Suppressor macrophage (primary cell): ENCODE measurements around the gene LDLRAP1.
A peak's percentile ranks its signal among the peaks of the same experiment; 100 is the strongest.
"Not testable (repeated sequence)": the region's sequence is repeated elsewhere in the genome, so short reads cannot be mapped to it uniquely, and the experiment has no call there.

ENCODE experiments used
- DNase-seq, 4 experiments: peaks; one replicate each; pipeline ENCODE4 v3.0.0-alpha.2; 2020 to 2022

The LDLRAP1 gene

GRCh38 chr1:25577134-25577920, 33.9 kb downstream of the LDLRAP1 start:
- DNase-seq, result no peak

GRCh38 chr1:25579292-25580252, 36.2 kb downstream of the LDLRAP1 start:
- DNase-seq, result no peak

GRCh38 chr1:25580927-25581326, 37.5 kb downstream of the LDLRAP1 start:
- DNase-seq, result peak; percentile 57 to 77 (median 70)

- DNase-seq, result no peak
These were observed 38.4 kb downstream of the LDLRAP1 start for GRCh38 chr1:25581764-25582163.

GRCh38 chr1:25583519-25584370, 40.3 kb downstream of the LDLRAP1 start:
- DNase-seq, result no peak

GRCh38 chr1:25586181-25586588, 42.8 kb downstream of the LDLRAP1 start:
- no peak for DNase-seq

- no peak for DNase-seq
These were observed 43.9 kb downstream of the LDLRAP1 start for GRCh38 chr1:25587290-25587689.

- DNase-seq, result not testable (repeated sequence)
These were observed 44.8 kb downstream of the LDLRAP1 start for GRCh38 chr1:25588224-25588623.

- DNase-seq, result not testable (repeated sequence)
These were observed 45.4 kb downstream of the LDLRAP1 start for GRCh38 chr1:25588786-25589185.

GRCh38 chr1:25590096-25590824, 46.9 kb downstream of the LDLRAP1 start:
- DNase-seq, result no peak

GRCh38 chr1:25593861-25594260, 50.5 kb downstream of the LDLRAP1 start:
- DNase-seq, result no peak

- DNase-seq, result no peak
These were observed 51.6 kb downstream of the LDLRAP1 start for GRCh38 chr1:25594971-25595370.

GRCh38 chr1:25596641-25597040, 53.2 kb downstream of the LDLRAP1 start:
- DNase-seq, result not testable (repeated sequence)

GRCh38 chr1:25598879-25599278, 55.5 kb downstream of the LDLRAP1 start:
- no peak for DNase-seq

GRCh38 chr1:25599969-25600610, 56.7 kb downstream of the LDLRAP1 start:
- no peak for DNase-seq

- DNase-seq, result not testable (repeated sequence)
These were observed 57.7 kb downstream of the LDLRAP1 start for GRCh38 chr1:25600971-25601699.

GRCh38 chr1:25603779-25604538, 60.6 kb downstream of the LDLRAP1 start:
- DNase-seq, result not testable (repeated sequence)

GRCh38 chr1:25607123-25607522, 63.7 kb downstream of the LDLRAP1 start:
- no peak for DNase-seq

- DNase-seq, result peak; percentile 85 to 95 (median 89)
These were observed 65.2 kb downstream of the LDLRAP1 start for GRCh38 chr1:25608488-25609178.
